ENCODE data around the gene IRF2BP2.

Gene IRF2BP2

DNA sequence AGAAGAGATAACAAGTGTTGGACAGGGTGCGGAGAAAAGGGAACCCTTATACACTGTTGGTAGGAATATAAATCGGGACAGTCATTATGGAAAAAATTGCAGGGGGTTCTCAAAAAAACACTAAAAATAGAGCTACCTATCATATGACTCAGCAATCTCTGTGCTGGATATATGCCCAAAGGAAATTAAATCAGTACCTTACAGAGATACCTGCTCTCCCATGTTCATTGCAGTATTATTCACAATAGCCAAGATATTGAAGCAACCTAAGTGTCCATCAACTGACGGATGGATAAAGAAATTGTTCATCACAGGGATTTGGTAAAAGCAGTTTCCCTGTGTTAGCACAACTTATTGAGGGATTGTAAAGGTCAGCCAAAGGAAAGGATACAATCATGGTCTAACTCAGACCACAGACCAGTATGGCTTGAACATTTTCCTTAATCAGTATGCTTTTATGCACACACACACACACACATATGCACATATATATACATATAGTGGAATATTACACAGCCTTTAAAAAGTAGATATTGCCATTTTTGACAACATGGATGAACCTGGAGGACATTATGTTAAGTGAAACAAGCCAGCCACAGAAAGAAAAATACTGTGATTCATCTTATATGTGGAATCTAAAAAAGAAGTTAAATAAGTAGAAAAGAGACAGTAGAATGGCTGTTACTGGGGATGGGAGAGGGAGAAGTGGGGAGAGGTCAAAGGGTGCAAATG, 44.2 kb upstream of the IRF2BP2 start:
- TF ChIP-seq, protein P1, sequence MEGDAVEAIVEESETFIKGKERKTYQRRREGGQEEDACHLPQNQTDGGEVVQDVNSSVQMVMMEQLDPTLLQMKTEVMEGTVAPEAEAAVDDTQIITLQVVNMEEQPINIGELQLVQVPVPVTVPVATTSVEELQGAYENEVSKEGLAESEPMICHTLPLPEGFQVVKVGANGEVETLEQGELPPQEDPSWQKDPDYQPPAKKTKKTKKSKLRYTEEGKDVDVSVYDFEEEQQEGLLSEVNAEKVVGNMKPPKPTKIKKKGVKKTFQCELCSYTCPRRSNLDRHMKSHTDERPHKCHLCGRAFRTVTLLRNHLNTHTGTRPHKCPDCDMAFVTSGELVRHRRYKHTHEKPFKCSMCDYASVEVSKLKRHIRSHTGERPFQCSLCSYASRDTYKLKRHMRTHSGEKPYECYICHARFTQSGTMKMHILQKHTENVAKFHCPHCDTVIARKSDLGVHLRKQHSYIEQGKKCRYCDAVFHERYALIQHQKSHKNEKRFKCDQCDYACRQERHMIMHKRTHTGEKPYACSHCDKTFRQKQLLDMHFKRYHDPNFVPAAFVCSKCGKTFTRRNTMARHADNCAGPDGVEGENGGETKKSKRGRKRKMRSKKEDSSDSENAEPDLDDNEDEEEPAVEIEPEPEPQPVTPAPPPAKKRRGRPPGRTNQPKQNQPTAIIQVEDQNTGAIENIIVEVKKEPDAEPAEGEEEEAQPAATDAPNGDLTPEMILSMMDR (IDR thresholded peaks at IDR 0.05; ENCODE audit: low read depth, low read length, missing control alignments), result no peak
- no peak overlapping the region for H3K4me3 ChIP-seq (replicated peaks; ENCODE audit: low read depth, low read length)
- DNase-seq (ENCODE audit: extremely low read depth, low read depth), result no peak

DNA sequence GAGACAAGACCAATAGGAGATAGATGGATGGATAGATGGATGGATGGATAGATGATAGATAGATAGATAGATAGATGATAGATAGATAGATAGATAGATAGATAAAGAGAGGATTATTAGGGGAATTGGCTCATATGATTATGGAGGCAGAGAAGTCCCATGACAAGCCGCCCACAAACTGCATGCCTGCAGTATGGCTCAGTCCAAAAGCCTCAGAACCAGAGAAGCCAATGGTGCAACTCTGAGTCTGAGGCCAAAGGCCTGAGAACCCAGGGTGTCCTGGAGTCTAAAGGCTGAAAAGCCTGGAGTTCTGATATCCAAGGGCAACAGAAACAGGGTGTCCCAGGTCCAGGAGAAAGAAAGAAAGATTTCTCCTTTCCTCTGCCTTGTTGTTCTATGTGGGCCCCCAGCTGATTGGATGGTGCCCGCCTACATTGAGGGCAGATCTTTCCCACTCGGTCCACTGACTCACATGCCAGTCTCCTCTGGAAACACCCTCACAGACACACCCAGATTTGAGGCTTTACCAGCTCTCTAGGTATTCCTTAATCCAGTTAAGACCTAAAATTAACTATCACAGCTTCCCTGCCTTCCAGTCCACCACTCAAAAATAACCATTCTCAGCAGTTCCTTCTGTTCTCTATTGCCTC, 39.6 kb upstream of the IRF2BP2 start:
- TF ChIP-seq, protein P1 (IDR thresholded peaks at IDR 0.05; ENCODE audit: low read depth, low read length, missing control alignments), result no peak
- no peak overlapping the region for H3K4me3 ChIP-seq (replicated peaks; ENCODE audit: low read depth, low read length)
- no peak for DNase-seq (ENCODE audit: extremely low read depth, low read depth)

DNA sequence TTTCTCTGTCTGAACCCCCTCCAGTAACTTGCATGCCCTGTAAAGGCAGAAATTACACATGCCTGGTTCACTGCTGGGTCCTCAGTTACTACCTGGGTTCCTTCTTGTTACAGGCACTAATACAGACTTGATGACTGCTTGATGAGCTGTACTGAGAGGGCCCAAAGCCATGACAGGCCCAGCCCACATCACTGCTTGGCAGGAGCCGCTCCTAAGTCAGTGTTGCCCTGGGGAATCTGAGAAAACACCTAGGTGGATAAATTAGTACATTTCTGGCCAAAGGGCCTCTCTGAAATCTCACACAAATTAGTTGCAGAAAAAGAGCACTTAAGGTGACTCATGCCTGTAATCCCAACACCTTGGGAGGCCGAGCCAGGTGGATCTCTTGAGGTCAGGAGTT, 37.8 kb upstream of the IRF2BP2 start:
- no peak overlapping the region for H3K4me3 ChIP-seq (replicated peaks; ENCODE audit: low read depth, low read length)
- TF ChIP-seq, protein P1 (IDR thresholded peaks at IDR 0.05; ENCODE audit: low read depth, low read length, missing control alignments), result no peak
- DNase-seq (ENCODE audit: extremely low read depth, low read depth), result no peak

DNA sequence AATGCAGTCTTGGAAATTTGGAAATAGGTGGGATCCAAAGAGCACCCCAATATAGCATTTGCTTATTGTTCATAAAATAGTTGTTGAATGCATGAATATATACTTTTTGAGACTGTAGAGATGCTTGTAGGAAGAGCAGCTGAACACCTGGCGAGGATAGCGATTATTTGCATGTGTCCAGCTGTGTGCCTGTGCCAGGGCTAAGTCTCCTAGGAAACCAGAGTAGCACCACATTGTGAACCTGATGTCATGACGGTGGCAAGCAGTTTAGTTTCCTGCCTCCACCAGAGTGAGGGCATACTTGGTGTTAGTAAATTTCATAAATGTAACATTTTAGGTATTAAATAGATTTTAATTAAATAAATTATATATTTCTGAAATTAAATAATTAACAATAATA, 37.3 kb upstream of the IRF2BP2 start:
- no peak for DNase-seq (ENCODE audit: extremely low read depth, low read depth)
- TF ChIP-seq, protein P1 (IDR thresholded peaks at IDR 0.05; ENCODE audit: low read depth, low read length, missing control alignments), result no peak
- H3K4me3 ChIP-seq (replicated peaks; ENCODE audit: low read depth, low read length), result no peak overlapping the region

DNA sequence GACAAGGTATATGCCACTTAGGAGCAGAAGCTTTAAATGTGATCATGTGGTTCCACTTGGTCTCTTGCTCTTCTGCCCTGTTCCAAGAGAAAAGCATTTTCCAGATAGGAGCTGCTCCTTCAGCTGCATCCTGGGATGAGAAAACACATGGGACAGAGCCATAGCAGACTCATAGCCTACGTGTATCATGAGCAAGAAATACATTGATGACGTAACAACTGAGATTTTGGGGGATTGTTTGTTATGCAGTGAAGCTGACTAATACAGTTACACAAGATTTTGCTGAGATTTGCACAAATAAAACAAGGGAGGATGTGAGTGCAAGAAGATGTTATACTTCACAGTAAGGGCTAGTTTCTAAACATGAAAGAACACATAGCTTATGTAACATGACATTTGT, 36.0 kb upstream of the IRF2BP2 start:
- no peak for DNase-seq (ENCODE audit: extremely low read depth, low read depth)
- H3K4me3 ChIP-seq (replicated peaks; ENCODE audit: low read depth, low read length), result no peak overlapping the region
- TF ChIP-seq, protein P1 (IDR thresholded peaks at IDR 0.05; ENCODE audit: low read depth, low read length, missing control alignments), result no peak

DNA sequence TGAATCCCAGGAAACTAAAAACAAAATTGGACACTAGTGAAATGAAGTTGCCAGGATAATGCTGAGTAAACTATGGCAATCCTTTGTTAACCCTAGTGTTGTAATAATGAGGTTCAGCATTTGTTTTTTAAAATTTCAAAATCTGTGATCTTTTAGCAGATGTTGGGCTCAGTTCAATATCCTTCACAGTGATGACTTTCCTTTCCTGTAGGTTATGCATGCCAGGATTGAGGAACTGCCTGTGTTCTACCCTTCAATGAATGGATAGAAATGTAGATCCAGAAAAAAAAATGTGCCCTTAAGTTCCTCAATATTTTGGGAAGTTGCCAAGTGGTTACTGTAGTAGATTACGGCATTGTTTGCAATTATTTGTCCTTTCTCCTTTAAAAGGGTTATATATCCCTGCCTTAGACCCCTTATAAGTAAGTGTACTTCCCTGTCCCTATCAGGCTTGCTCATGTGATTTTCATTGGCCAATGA, 35.5 kb upstream of the IRF2BP2 start:
- DNase-seq (ENCODE audit: extremely low read depth, low read depth), result no peak
- TF ChIP-seq, protein P1 (IDR thresholded peaks at IDR 0.05; ENCODE audit: low read depth, low read length, missing control alignments), result no peak
- no peak overlapping the region for H3K4me3 ChIP-seq (replicated peaks; ENCODE audit: low read depth, low read length)

Data from HFF-Myc (cell line).